K562 (cell line): Measurements from ENCODE around the gene C4orf54. TPM values are rescaled to one million over a fixed set of nuclear protein-coding genes. Genes with fewer than 3 reads are reported as not detected.

Source experiments
- ATAC-seq: fragments of 200-7000 bp; cut with Tn5 transposase; 3 replicates; pipeline ENCODE4 v1.9.1; 2020; ENCODE audit warnings: moderate library complexity
- BruUV-seq: library from RNA; stranded (reverse); fragments of 400-500 nt; replicated peaks from 2 replicates; lab custom pipeline; 2021; lab: Mats Ljungman, UMichigan
- CTCF ChIA-PET: fragments of 300-600 bp; formaldehyde crosslinking; extraction: SDS; loops from one replicate; lab custom pipeline; 2021; ENCODE audit warnings: low intra/inter-chr PET ratio; lab: Yijun Ruan, JAX
- POLR2A ChIA-PET: fragments of 300-600, 350-650 bp; sonication (Branson Sonifier 250); formaldehyde crosslinking; extraction: SDS; loops from one replicate; lab custom pipeline; 2021; ENCODE audit warnings: antibody characterized with exemption, inconsistent platforms; lab: Yijun Ruan, JAX
- DNase-seq, 4 experiments: peaks; one replicate each; pipeline versions ENCODE4 v3.0.0 to v3.0.0-alpha.2; 2011 to 2018; ENCODE audit warnings: low spot score in 3 of 4, mixed read lengths in 3 of 4; ENCODE audit errors: extremely low read depth in 1 of 4
- FAIRE-seq: peaks from 2 replicates; lab custom pipeline; 2011; peaks lifted over from hg19 to GRCh38; lab: Jason Lieb, UNC
- H2AFZ ChIP-seq: 2 replicates; pipeline ENCODE4 v1.6.0; 2011; ENCODE audit warnings: low read depth, low read length, control low read depth, inconsistent platforms
- H3K27ac ChIP-seq: fragments of 200-600 bp; 3 replicates; pipeline ENCODE4 v1.8.0; 2011; ENCODE audit warnings: low read depth, mild to moderate bottlenecking, control low read depth, inconsistent platforms, low read length, moderate library complexity, mixed read lengths; ENCODE audit errors: extremely low read depth
- H3K27me3 ChIP-seq, 2 experiments: fragments of 300-600 bp in 1 of 2; 2 replicates in 1 of 2; 3 replicates in 1 of 2; pipeline versions ENCODE4 v1.6.0 to v1.8.0; 2011; ENCODE audit warnings: inconsistent platforms in 2 of 2, low read length in 2 of 2, mild to moderate bottlenecking in 1 of 2, mixed read lengths in 1 of 2, moderate library complexity in 1 of 2; ENCODE audit not compliant: control insufficient read depth in 2 of 2, insufficient read depth in 2 of 2
- H3K36me3 ChIP-seq: fragments of 300-600 bp; 3 replicates; pipeline ENCODE4 v1.8.0; 2011; ENCODE audit warnings: mild to moderate bottlenecking, low read length, inconsistent platforms; ENCODE audit not compliant: control insufficient read depth, insufficient read depth
- H3K4me1 ChIP-seq, 2 experiments: fragments of 200-600 bp in 1 of 2; replicated peaks in 1 of 2; 2 replicates in 1 of 2; 3 replicates in 1 of 2; pipeline versions ENCODE4 v1.5.1 to v1.8.0; 2011; ENCODE audit warnings: inconsistent platforms in 2 of 2, low read length in 2 of 2, mild to moderate bottlenecking in 1 of 2, mixed read lengths in 1 of 2, moderate library complexity in 1 of 2; ENCODE audit not compliant: control insufficient read depth in 2 of 2, insufficient read depth in 2 of 2
- H3K4me2 ChIP-seq: 2 replicates; pipeline ENCODE4 v1.6.1; 2011; ENCODE audit warnings: low read length, control low read depth, inconsistent platforms, mixed read lengths; ENCODE audit not compliant: insufficient read depth
- H3K4me3 ChIP-seq: fragments of 200-600 bp; sonication (generic), shearing (Covaris generic); 2 replicates; pipeline ENCODE4 v1.5.1; 2016; ENCODE audit warnings: control low read depth, inconsistent platforms
- H3K79me2 ChIP-seq: fragments of 200-600 bp; 3 replicates; pipeline ENCODE4 v1.8.0; 2011; ENCODE audit warnings: low read length, inconsistent platforms; ENCODE audit not compliant: control insufficient read depth, insufficient read depth
- H3K9ac ChIP-seq, 2 experiments: 2 replicates each; pipeline versions ENCODE4 v1.6.0 to v1.6.1; 2011; ENCODE audit warnings: low read depth in 2 of 2, low read length in 2 of 2, control low read depth in 1 of 2, inconsistent platforms in 1 of 2, mild to moderate bottlenecking in 1 of 2, mixed read lengths in 1 of 2; ENCODE audit not compliant: insufficient read depth in 1 of 2
- H3K9me1 ChIP-seq: one replicate; pipeline ENCODE4 v1.6.0; 2011; ENCODE audit warnings: inconsistent platforms, mild to moderate bottlenecking, low read length, moderate library complexity; ENCODE audit not compliant: control insufficient read depth, insufficient read depth
- H3K9me3 ChIP-seq: replicated peaks from 2 replicates; pipeline ENCODE4 v1.5.1; 2011; ENCODE audit warnings: low read depth, low read length, inconsistent platforms; ENCODE audit not compliant: control insufficient read depth, insufficient read depth
- H4K20me1 ChIP-seq: replicated peaks from 2 replicates; pipeline ENCODE4 v1.6.1; 2011; ENCODE audit warnings: low read length, inconsistent platforms, mixed read lengths; ENCODE audit not compliant: control insufficient read depth, insufficient read depth
- BCLAF1 ChIP-seq, 2 experiments: fragments of 450-650 bp in 1 of 2; IDR thresholded peaks; 2 replicates each; pipeline ENCODE4 v1.6.1; 2011 to 2017; ENCODE audit warnings: low read depth in 2 of 2, antibody characterized with exemption in 1 of 2, borderline replicate concordance in 1 of 2, low read length in 1 of 2, mild to moderate bottlenecking in 1 of 2, mixed read lengths in 1 of 2; ENCODE audit not compliant: control insufficient read depth in 1 of 2
- HDAC2 ChIP-seq: fragments of 450-650 bp; IDR thresholded peaks from 2 replicates; pipeline ENCODE4 v1.6.1; 2016; ENCODE audit warnings: mild to moderate bottlenecking
- NELFE ChIP-seq: IDR thresholded peaks from 2 replicates; pipeline ENCODE4 v1.6.1; 2011; ENCODE audit warnings: mild to moderate bottlenecking; ENCODE audit not compliant: insufficient read depth, insufficient read length
- POLR2B ChIP-seq: fragments of 450-650 bp; IDR thresholded peaks from 2 replicates; pipeline ENCODE4 v1.6.1; 2018; ENCODE audit warnings: low read depth; ENCODE audit not compliant: partially characterized antibody
- RBM14 ChIP-seq: fragments of 200-400 bp; formaldehyde crosslinking; IDR thresholded peaks from 2 replicates; pipeline ENCODE4 v1.6.1; 2018; ENCODE audit warnings: low read depth, mild to moderate bottlenecking, low read length, moderate library complexity, borderline replicate concordance; ENCODE audit not compliant: insufficient read depth
- RBM22 ChIP-seq: fragments of 200-400 bp; formaldehyde crosslinking; IDR thresholded peaks from 2 replicates; pipeline ENCODE4 v1.6.1; 2018; ENCODE audit warnings: low read length, low read depth; ENCODE audit not compliant: poor library complexity, severe bottlenecking
- SNIP1 ChIP-seq: fragments of 450-650 bp; IDR thresholded peaks from 2 replicates; pipeline ENCODE4 v1.7.1; 2017; ENCODE audit warnings: low read depth, mild to moderate bottlenecking
- TEAD1 ChIP-seq, 2 experiments: fragments of 450-650 bp in 1 of 2; sonication (generic) in 1 of 2; formaldehyde crosslinking; IDR thresholded peaks; 2 replicates each; pipeline versions ENCODE4 v1.4.0 to v1.8.0; 2020 to 2022; ENCODE audit warnings: mild to moderate bottlenecking in 2 of 2, missing genetic modification reagents in 1 of 2
- USF2 ChIP-seq: sonication (generic); formaldehyde crosslinking; IDR thresholded peaks from 2 replicates; pipeline ENCODE4 v1.5.0; 2020; ENCODE audit warnings: missing genetic modification reagents
- ZBTB12 ChIP-seq: fragments of 250-450 bp; sonication (Bioruptor Pico); IDR thresholded peaks from 2 replicates; pipeline ENCODE4 v1.4.0; 2020
- ZNF232 ChIP-seq: sonication (generic); formaldehyde crosslinking; IDR thresholded peaks from 2 replicates; pipeline ENCODE4 v1.8.0; 2022; ENCODE audit warnings: mild to moderate bottlenecking, missing genetic modification reagents
- ZNF699 ChIP-seq: fragments of 250-450 bp; sonication (Bioruptor Pico); IDR thresholded peaks from 2 replicates; pipeline ENCODE4 v1.8.0; 2021; ENCODE audit warnings: mild to moderate bottlenecking, moderate library complexity; ENCODE audit not compliant: insufficient replicate concordance
- ZSCAN29 ChIP-seq: fragments of 450-650 bp; IDR thresholded peaks from 2 replicates; pipeline ENCODE4 v1.6.1; 2017
- WGBS: fragments of 100-300 bp; shearing (Covaris generic); methylation state at CpG from one replicate; pipeline ENCODE4 v1.1.6; 2016; ENCODE audit warnings: low coverage, mixed read lengths; ENCODE audit not compliant: insufficient coverage; ENCODE audit errors: missing lambda C conversion rate; 5-methylcytosine and 5-hydroxymethylcytosine counted together
- in situ Hi-C: fragments of 300-500 bp; cut with MboI; formaldehyde crosslinking; loops from 4 replicates; pipeline ENCODE4 v1.15.0; 2018; ENCODE audit warnings: inconsistent platforms, mixed read lengths
- intact Hi-C: fragments of 100-400 bp; cut with micrococcal nuclease; formaldehyde crosslinking; loops from 2 replicates; pipeline ENCODE4 v1.14.2; 2022
- polyA plus RNA-seq, 8 experiments: library from polyadenylated mRNA; depleted of rRNA in 4 of 8; stranded (reverse) in 5 of 8; unstranded in 3 of 8; fragments of >200 nt; fragmentation: Nextera tagmentation in 2 of 8; fragmentation: Illumina TruSeq in 1 of 8; extraction: Ambion mirVana in 2 of 8; extraction: Trizol in 1 of 8; gene quantifications; 2 replicates each; pipeline versions ENCODE4 v1.2.1 to v1.2.3, GENCODE V29; 2011 to 2014; ENCODE audit warnings: inconsistent platforms in 1 of 8, missing spikeins in 1 of 8
- total RNA-seq, 7 experiments: library from RNA; depleted of rRNA in 6 of 7; stranded (reverse); fragments of >200 nt in 6 of 7; fragmentation: Illumina TruSeq in 2 of 7; extraction: Trizol in 2 of 7; gene quantifications; 2 replicates each; pipeline versions ENCODE4 v1.2.1 to v1.2.3, GENCODE V29; 2011 to 2021; ENCODE audit warnings: low replicate concordance in 1 of 7

Gene C4orf54
- total and polyA plus RNA-seq, 9 of the 15 experiments (the other 6 are each of a cell fraction or from before 2014, with no cell fraction given) = not detected

- TF ChIP-seq USF2 (CRISPR knock-in tag) = no peak
- no peak for TF ChIP-seq ZSCAN29
- TF ChIP-seq, all 486 proteins: peak for 0
Measured at GRCh38 chr4:99652596-99653436, 4.8 kb downstream of the C4orf54 start (continued).

GRCh38 chr4:99651811-99652485 lies 5.7 kb downstream of the C4orf54 start:
- H3K27me3 ChIP-seq = peaks cover 48 to 67% of the 10 kb centered on the region in 2 experiments
- no TSS peak for BruUV-seq
- WGBS = 2% methylated on average over 42 of the region's 49 CpGs
- ChIA-PET CTCF (no interaction called here), POLR2A (interaction anchor here (0.7 kb wide), 1 partner anchor 1577 kb away, joined by 3 read pairs; no protein-coding TSS in a partner anchor)
- intact Hi-C loops (no loop called here), in situ Hi-C loops (no loop called here)
- no peaks in the 10 kb centered on the region for H3K36me3 ChIP-seq
- H3K9ac ChIP-seq = no peak overlapping the region
- TF ChIP-seq SNIP1 = no peak
- TF ChIP-seq TEAD1 (CRISPR knock-in tag; IDR thresholded peaks at IDR 0.05) = no peak
- no peak for TF ChIP-seq RBM22
- no peak for TF ChIP-seq NELFE
- no peak for TF ChIP-seq ZNF232 (CRISPR knock-in tag)
- TF ChIP-seq ZNF699 (CRISPR knock-in tag) = no peak
- TF ChIP-seq BCLAF1 (IDR thresholded peaks at IDR 0.05; ENCODE audit: borderline replicate concordance in 1 of 2, control insufficient read depth in 1 of 2, low read depth in 2 of 2, low read length in 1 of 2) = no peak
- no peak for TF ChIP-seq POLR2B
- no peak for TF ChIP-seq HDAC2
- no peak for TF ChIP-seq ZBTB12 (CRISPR knock-in tag)
- TF ChIP-seq RBM14 = no peak
- no peaks in the 10 kb centered on the region for H3K9me3 ChIP-seq
- no peak overlapping the region for H3K27ac ChIP-seq
- no peak overlapping the region for H2AFZ ChIP-seq
- H3K79me2 ChIP-seq = no peaks in the 10 kb centered on the region
- no peak overlapping the region for H3K4me2 ChIP-seq
- no peak for FAIRE-seq
- no peak overlapping the region for H3K4me3 ChIP-seq
- no peaks in the 10 kb centered on the region; the same call in 1 of the 2 replicates for H4K20me1 ChIP-seq
- ATAC-seq = no peak; the same call in 1 of the 3 replicates
- peaks cover 0 to 20% of the 10 kb centered on the region in 2 experiments; a peak in 2 of 5 replicates for H3K4me1 ChIP-seq
- H3K9me1 ChIP-seq = no peaks in the 10 kb centered on the region
- DNase-seq = peak in 1 of 4 experiments; percentile 7
